ENCODE results near the gene UTS2B. TPM values are rescaled to one million over a fixed set of nuclear protein-coding genes. Genes with fewer than 3 reads are reported as not detected.

UTS2B gene
- under 1 TPM in 1 of 2 donors, not detected in 1; 0.39 TPM for total RNA-seq

GRCh38 chr3:191329654-191330529 lies at the start of gene UTS2B:
Gene UTS2B, minus strand, starts transcription at chr3:191330526. Its CDS starts 48,337 bp downstream, at chr3:191282189.
- no peak for TF ChIP-seq CTCF (IDR thresholded peaks at IDR 0.05)
- Histone ChIP-seq H3K4me1 (peaks cover 0 to 46% of the 10 kb centered on the region in 2 donors), H3K4me3 (peak within 1 kb of the TSS; percentile 96 to 97), H3K9me3 (no peaks in the 10 kb centered on the region), H3K36me3 (no peaks in the 10 kb centered on the region), H3K27me3 (no peaks in the 10 kb centered on the region), H3K27ac (peak within 1 kb of the TSS; percentile 97 to 98)
- DNase-seq (ENCODE audit: low spot score), result peak; percentile 60

- Histone ChIP-seq H3K36me3 (peaks cover 32% of the 10 kb centered on the region), H3K27ac (no peak overlapping the region), H3K9me3 (no peaks in the 10 kb centered on the region), H3K27me3 (no peaks in the 10 kb centered on the region), H3K4me1 (peaks cover 0 to 49% of the 10 kb centered on the region in 2 donors), H3K4me3 (no peak overlapping the region)
- no peak for DNase-seq (ENCODE audit: low spot score)
- no peak for TF ChIP-seq CTCF (IDR thresholded peaks at IDR 0.05)
Measured at GRCh38 chr3:191380001-191380400, 49.7 kb upstream of the UTS2B start.

GRCh38 chr3:191379446-191379845 lies 49.1 kb upstream of the UTS2B start:
- Histone ChIP-seq H3K36me3 (peaks cover 33% of the 10 kb centered on the region), H3K27ac (no peak overlapping the region), H3K4me3 (no peak overlapping the region), H3K9me3 (no peaks in the 10 kb centered on the region), H3K4me1 (peaks cover 0 to 52% of the 10 kb centered on the region in 2 donors), H3K27me3 (no peaks in the 10 kb centered on the region)
- TF ChIP-seq CTCF (IDR thresholded peaks at IDR 0.05), result no peak
- no peak for DNase-seq (ENCODE audit: low spot score)

- no peak for TF ChIP-seq CTCF (IDR thresholded peaks at IDR 0.05)
- H3K4me3 ChIP-seq, result no peak overlapping the region
- peak overlapping the region in 1 of 2 donors; percentile 10 for H3K27ac ChIP-seq
- H3K4me1 ChIP-seq, result peaks cover 0 to 62% of the 10 kb centered on the region in 2 donors
- H3K36me3 ChIP-seq, result peaks cover 33% of the 10 kb centered on the region
- H3K9me3 ChIP-seq, result no peaks in the 10 kb centered on the region
- H3K27me3 ChIP-seq, result no peaks in the 10 kb centered on the region
- DNase-seq (ENCODE audit: low spot score), result no peak
Measured at GRCh38 chr3:191378142-191378812, 48.0 kb upstream of the UTS2B start.

GRCh38 chr3:191376516-191377141 lies 46.3 kb upstream of the UTS2B start:
- DNase-seq (ENCODE audit: low spot score), result no peak

More at GRCh38 chr3:191376516-191377141, 46.3 kb upstream of the UTS2B start:
- Histone ChIP-seq H3K36me3 (peaks cover 31% of the 10 kb centered on the region), H3K9me3 (no peaks in the 10 kb centered on the region), H3K4me1 (peaks cover 0 to 49% of the 10 kb centered on the region in 2 donors), H3K27me3 (no peaks in the 10 kb centered on the region), H3K27ac (peak overlapping the region; percentile 47 to 56), H3K4me3 (no peak overlapping the region)
- no peak for TF ChIP-seq CTCF (IDR thresholded peaks at IDR 0.05)
